K562 (cell line): ENCODE measurements around the gene C1orf167. TPM values are rescaled to one million over a fixed set of nuclear protein-coding genes. Genes with fewer than 3 reads are reported as not detected.
A peak's percentile ranks its signal among the peaks of the same experiment; 100 is the strongest.

ENCODE experiments used
- TAF9B ChIP-seq: fragments of 450-650 bp; IDR thresholded peaks from 2 replicates; pipeline ENCODE4 v1.6.1; 2018; ENCODE audit warnings: mild to moderate bottlenecking; ENCODE audit not compliant: partially characterized antibody
- ZFX ChIP-seq: sonication (generic); formaldehyde crosslinking; IDR thresholded peaks from 2 replicates; pipeline ENCODE4 v1.8.0; 2022; ENCODE audit warnings: mild to moderate bottlenecking, missing genetic modification reagents, moderate library complexity
- polyA plus RNA-seq, 8 experiments: library from polyadenylated mRNA; depleted of rRNA in 4 of 8; stranded (reverse) in 5 of 8; unstranded in 3 of 8; fragments of >200 nt; fragmentation: Nextera tagmentation in 2 of 8; fragmentation: Illumina TruSeq in 1 of 8; extraction: Ambion mirVana in 2 of 8; extraction: Trizol in 1 of 8; gene quantifications; 2 replicates each; pipeline versions ENCODE4 v1.2.1 to v1.2.3, GENCODE V29; 2011 to 2014; ENCODE audit warnings: inconsistent platforms in 1 of 8, missing spikeins in 1 of 8
- total RNA-seq, 7 experiments: library from RNA; depleted of rRNA in 6 of 7; stranded (reverse); fragments of >200 nt in 6 of 7; fragmentation: Illumina TruSeq in 2 of 7; extraction: Trizol in 2 of 7; gene quantifications; 2 replicates each; pipeline versions ENCODE4 v1.2.1 to v1.2.3, GENCODE V29; 2011 to 2021; ENCODE audit warnings: low replicate concordance in 1 of 7
- TF ChIP-seq, protein P1 (sequence below), 2 experiments: fragments of 450-650 bp; IDR thresholded peaks; 2 replicates each; pipeline ENCODE4 v1.6.1; 2016
- TF ChIP-seq, protein P2 (sequence below): IDR thresholded peaks from 2 replicates; pipeline ENCODE4 v1.6.1; 2012; ENCODE audit warnings: low read depth, low read length, improper control_type of control experiment, borderline replicate concordance
- TF ChIP-seq, protein P3 (sequence below): fragments of 200-800 bp; sonication (Bioruptor generic); IDR thresholded peaks from 2 replicates; pipeline ENCODE4 v1.6.1; 2017; ENCODE audit warnings: missing genetic modification characterization, missing compliant biosample characterization
- TF ChIP-seq, protein P4 (sequence below): sonication (generic); formaldehyde crosslinking; IDR thresholded peaks from 2 replicates; pipeline ENCODE4 v1.8.0; 2022; ENCODE audit warnings: missing genetic modification reagents, mild to moderate bottlenecking, moderate library complexity, borderline replicate concordance
- TF ChIP-seq, protein P5 (sequence below): fragments of 450-650 bp; IDR thresholded peaks from 2 replicates; pipeline ENCODE4 v1.6.1; 2016; ENCODE audit warnings: borderline replicate concordance
- TF ChIP-seq, protein P6 (sequence below), 2 experiments: IDR thresholded peaks; 2 replicates each; pipeline ENCODE4 v1.6.1; 2011; ENCODE audit warnings: borderline replicate concordance in 1 of 2, control low read depth in 1 of 2, low read depth in 1 of 2, low read length in 1 of 2, mild to moderate bottlenecking in 1 of 2, mixed read lengths in 1 of 2, moderate library complexity in 1 of 2; ENCODE audit not compliant: insufficient read depth in 1 of 2, insufficient read length in 1 of 2, poor library complexity in 1 of 2, severe bottlenecking in 1 of 2; ENCODE audit errors: extremely low read depth in 1 of 2
- TF ChIP-seq, protein P7 (sequence below): fragments of 450-650 bp; formaldehyde crosslinking; IDR thresholded peaks from 2 replicates; pipeline ENCODE4 v1.4.0; 2020; ENCODE audit warnings: mild to moderate bottlenecking, mixed read lengths
- TF ChIP-seq, protein P8 (sequence below): fragments of 200-800 bp; sonication (Bioruptor generic); IDR thresholded peaks from 2 replicates; pipeline ENCODE4 v1.6.1; 2017; ENCODE audit warnings: missing genetic modification characterization, missing compliant biosample characterization

Gene C1orf167
- total and polyA plus RNA-seq, 9 of the 15 experiments (the other 6 are each of a cell fraction or from before 2014, with no cell fraction given): 0.22 to 0.86 (median 0.31) TPM; not detected in 2

DNA sequence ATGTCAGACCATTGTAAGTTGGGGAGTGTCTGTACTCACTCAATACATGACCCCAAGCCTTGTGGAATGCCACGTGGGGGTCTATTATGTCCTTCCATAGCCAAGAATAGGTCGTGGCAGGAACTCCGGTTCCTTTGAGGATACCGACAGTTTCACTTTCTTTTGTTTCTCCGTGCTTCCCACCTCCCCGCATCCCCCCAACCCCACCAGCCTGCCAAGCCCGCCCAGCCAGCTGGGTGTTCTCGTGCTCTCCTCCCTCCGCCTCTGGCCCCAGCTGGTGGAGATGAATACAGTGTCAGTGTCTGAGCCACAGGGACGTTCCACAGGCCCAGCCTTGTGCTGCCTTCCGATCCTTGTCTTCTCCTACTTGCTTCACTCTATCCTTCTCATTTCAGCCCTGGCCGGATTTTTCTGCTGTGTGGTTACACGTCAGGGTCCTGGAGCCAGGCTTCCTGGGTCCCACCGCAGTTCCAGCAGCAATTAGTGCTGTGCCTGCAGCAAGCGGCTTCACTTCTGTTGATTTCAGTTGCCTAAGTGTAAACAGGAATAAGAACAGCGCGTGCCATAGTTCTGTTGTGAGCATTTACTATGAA is 30.2 kb upstream of the C1orf167 start (continued):
- TF ChIP-seq, protein P1, sequence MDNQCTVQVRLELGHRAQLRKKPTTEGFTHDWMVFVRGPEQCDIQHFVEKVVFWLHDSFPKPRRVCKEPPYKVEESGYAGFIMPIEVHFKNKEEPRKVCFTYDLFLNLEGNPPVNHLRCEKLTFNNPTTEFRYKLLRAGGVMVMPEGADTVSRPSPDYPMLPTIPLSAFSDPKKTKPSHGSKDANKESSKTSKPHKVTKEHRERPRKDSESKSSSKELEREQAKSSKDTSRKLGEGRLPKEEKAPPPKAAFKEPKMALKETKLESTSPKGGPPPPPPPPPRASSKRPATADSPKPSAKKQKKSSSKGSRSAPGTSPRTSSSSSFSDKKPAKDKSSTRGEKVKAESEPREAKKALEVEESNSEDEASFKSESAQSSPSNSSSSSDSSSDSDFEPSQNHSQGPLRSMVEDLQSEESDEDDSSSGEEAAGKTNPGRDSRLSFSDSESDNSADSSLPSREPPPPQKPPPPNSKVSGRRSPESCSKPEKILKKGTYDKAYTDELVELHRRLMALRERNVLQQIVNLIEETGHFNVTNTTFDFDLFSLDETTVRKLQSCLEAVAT (IDR thresholded peaks at IDR 0.05): peak in 1 of 2 experiments; percentile 77; a peak in 2 of 4 replicates
- TF ChIP-seq TAF9B (peak; percentile 92), ZFX (CRISPR knock-in tag) (peak; percentile 42)
- TF ChIP-seq, protein P2, sequence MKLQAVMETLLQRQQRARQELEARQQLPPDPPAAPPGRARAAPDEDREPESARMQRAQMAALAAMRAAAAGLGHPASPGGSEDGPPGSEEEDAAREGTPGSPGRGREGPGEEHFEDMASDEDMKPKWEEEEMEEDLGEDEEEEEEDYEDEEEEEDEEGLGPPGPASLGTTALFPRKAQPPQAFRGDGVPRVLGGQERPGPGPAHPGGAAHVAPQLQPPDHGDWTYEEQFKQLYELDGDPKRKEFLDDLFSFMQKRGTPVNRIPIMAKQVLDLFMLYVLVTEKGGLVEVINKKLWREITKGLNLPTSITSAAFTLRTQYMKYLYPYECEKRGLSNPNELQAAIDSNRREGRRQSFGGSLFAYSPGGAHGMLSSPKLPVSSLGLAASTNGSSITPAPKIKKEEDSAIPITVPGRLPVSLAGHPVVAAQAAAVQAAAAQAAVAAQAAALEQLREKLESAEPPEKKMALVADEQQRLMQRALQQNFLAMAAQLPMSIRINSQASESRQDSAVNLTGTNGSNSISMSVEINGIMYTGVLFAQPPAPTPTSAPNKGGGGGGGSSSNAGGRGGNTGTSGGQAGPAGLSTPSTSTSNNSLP: no peak
- TF ChIP-seq, protein P3, sequence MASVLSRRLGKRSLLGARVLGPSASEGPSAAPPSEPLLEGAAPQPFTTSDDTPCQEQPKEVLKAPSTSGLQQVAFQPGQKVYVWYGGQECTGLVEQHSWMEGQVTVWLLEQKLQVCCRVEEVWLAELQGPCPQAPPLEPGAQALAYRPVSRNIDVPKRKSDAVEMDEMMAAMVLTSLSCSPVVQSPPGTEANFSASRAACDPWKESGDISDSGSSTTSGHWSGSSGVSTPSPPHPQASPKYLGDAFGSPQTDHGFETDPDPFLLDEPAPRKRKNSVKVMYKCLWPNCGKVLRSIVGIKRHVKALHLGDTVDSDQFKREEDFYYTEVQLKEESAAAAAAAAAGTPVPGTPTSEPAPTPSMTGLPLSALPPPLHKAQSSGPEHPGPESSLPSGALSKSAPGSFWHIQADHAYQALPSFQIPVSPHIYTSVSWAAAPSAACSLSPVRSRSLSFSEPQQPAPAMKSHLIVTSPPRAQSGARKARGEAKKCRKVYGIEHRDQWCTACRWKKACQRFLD (CRISPR knock-in tag): 0 out of 2 replicates have a peak, but pooled peaks have one; percentile 41
- TF ChIP-seq, protein P4, sequence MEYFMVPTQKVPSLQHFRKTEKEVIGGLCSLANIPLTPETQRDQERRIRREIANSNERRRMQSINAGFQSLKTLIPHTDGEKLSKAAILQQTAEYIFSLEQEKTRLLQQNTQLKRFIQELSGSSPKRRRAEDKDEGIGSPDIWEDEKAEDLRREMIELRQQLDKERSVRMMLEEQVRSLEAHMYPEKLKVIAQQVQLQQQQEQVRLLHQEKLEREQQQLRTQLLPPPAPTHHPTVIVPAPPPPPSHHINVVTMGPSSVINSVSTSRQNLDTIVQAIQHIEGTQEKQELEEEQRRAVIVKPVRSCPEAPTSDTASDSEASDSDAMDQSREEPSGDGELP (CRISPR knock-in tag): peak; percentile 95
- TF ChIP-seq, protein P5, sequence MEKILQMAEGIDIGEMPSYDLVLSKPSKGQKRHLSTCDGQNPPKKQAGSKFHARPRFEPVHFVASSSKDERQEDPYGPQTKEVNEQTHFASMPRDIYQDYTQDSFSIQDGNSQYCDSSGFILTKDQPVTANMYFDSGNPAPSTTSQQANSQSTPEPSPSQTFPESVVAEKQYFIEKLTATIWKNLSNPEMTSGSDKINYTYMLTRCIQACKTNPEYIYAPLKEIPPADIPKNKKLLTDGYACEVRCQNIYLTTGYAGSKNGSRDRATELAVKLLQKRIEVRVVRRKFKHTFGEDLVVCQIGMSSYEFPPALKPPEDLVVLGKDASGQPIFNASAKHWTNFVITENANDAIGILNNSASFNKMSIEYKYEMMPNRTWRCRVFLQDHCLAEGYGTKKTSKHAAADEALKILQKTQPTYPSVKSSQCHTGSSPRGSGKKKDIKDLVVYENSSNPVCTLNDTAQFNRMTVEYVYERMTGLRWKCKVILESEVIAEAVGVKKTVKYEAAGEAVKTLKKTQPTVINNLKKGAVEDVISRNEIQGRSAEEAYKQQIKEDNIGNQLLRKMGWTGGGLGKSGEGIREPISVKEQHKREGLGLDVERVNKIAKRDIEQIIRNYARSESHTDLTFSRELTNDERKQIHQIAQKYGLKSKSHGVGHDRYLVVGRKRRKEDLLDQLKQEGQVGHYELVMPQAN: 0 out of 2 replicates have a peak, but pooled peaks have one; percentile 26
- TF ChIP-seq, protein P6, sequence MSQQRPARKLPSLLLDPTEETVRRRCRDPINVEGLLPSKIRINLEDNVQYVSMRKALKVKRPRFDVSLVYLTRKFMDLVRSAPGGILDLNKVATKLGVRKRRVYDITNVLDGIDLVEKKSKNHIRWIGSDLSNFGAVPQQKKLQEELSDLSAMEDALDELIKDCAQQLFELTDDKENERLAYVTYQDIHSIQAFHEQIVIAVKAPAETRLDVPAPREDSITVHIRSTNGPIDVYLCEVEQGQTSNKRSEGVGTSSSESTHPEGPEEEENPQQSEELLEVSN (IDR thresholded peaks at IDR 0.05; ENCODE audit: borderline replicate concordance in 1 of 2, extremely low read depth in 1 of 2, insufficient read depth in 1 of 2, insufficient read length in 1 of 2, low read depth in 1 of 2, low read length in 1 of 2, poor library complexity in 1 of 2, severe bottlenecking in 1 of 2): peak in 1 of 2 experiments; percentile 44
- TF ChIP-seq, protein P7, sequence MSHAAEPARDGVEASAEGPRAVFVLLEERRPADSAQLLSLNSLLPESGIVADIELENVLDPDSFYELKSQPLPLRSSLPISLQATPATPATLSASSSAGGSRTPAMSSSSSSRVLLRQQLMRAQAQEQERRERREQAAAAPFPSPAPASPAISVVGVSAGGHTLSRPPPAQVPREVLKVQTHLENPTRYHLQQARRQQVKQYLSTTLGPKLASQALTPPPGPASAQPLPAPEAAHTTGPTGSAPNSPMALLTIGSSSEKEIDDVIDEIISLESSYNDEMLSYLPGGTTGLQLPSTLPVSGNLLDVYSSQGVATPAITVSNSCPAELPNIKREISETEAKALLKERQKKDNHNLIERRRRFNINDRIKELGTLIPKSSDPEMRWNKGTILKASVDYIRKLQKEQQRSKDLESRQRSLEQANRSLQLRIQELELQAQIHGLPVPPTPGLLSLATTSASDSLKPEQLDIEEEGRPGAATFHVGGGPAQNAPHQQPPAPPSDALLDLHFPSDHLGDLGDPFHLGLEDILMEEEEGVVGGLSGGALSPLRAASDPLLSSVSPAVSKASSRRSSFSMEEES (CRISPR knock-in tag): no peak
- TF ChIP-seq, protein P8, sequence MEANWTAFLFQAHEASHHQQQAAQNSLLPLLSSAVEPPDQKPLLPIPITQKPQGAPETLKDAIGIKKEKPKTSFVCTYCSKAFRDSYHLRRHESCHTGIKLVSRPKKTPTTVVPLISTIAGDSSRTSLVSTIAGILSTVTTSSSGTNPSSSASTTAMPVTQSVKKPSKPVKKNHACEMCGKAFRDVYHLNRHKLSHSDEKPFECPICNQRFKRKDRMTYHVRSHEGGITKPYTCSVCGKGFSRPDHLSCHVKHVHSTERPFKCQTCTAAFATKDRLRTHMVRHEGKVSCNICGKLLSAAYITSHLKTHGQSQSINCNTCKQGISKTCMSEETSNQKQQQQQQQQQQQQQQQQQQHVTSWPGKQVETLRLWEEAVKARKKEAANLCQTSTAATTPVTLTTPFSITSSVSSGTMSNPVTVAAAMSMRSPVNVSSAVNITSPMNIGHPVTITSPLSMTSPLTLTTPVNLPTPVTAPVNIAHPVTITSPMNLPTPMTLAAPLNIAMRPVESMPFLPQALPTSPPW (CRISPR knock-in tag): peak; percentile 58
